Ovary (tissue), 9 donors: ENCODE results near the gene CSE1L. TPM values are rescaled to one million over a fixed set of nuclear protein-coding genes. Genes with fewer than 3 reads are reported as not detected.
A peak's percentile ranks its signal among the peaks of the same experiment; 100 is the strongest.

Experiments used
- DNase-seq, 5 donors: peaks; one replicate each; pipeline ENCODE4 v3.0.0-alpha.2; 2019 to 2020
- H3K27ac ChIP-seq, 2 donors: fragments of 200-600 bp; one replicate each; pipeline versions ENCODE4 v1.5.1 to v1.8.0; 2019 to 2022
- H3K27me3 ChIP-seq: fragments of 200-600 bp; one replicate; pipeline ENCODE4 v1.8.0; 2022
- H3K36me3 ChIP-seq: fragments of 200-600 bp; sonication (generic); one replicate; pipeline ENCODE4 v1.5.1; 2019
- H3K4me1 ChIP-seq: one replicate; pipeline ENCODE4 v1.8.1; 2013; ENCODE audit warnings: mild to moderate bottlenecking, moderate library complexity; ENCODE audit not compliant: insufficient read depth
- H3K4me3 ChIP-seq: fragments of 200-600 bp; sonication (generic); one replicate; pipeline ENCODE4 v1.5.1; 2017
- H3K9me3 ChIP-seq, 2 donors: fragments of 200-600 bp in 1 of 2; sonication (generic) in 1 of 2; one replicate each; pipeline versions ENCODE4 v1.5.1 to v1.8.1; 2013 to 2019; ENCODE audit warnings: mild to moderate bottlenecking in 1 of 2, moderate library complexity in 1 of 2
- EP300 ChIP-seq: sonication (generic); formaldehyde crosslinking; IDR thresholded peaks from one replicate; pipeline ENCODE4 v1.6.1; 2017; ENCODE audit warnings: antibody characterized with exemption
- POLR2A ChIP-seq: fragments of 450-650 bp; IDR thresholded peaks from one replicate; pipeline ENCODE4 v1.6.1; 2017; ENCODE audit warnings: antibody characterized with exemption, mild to moderate bottlenecking, moderate library complexity
- WGBS, 3 donors: extraction: QIAGEN DNeasy Blood & Tissue Kit in 1 of 3; methylation state at CpG; one replicate each; pipeline versions ENCODE4 v1.1.5 to v1.1.7; 2013 to 2017; 5-methylcytosine and 5-hydroxymethylcytosine counted together
- intact Hi-C, 4 donors: fragments of 100-400 bp; cut with DNase I; formaldehyde crosslinking; loops; one replicate each; pipeline versions ENCODE4 v1.11.0 to v1.15.1; 2022 to 2023
- polyA plus RNA-seq, 2 donors: library from polyadenylated mRNA; stranded (reverse); fragments of 200-250 nt in 1 of 2; fragments of 350-450 nt in 1 of 2; fragmentation: Illumina TruSeq in 1 of 2; extraction: RNeasy Lipid Tissue Mini Kit (QIAGEN cat#74804) in 1 of 2; gene quantifications; one replicate each; pipeline ENCODE4 v1.2.3, GENCODE V29; 2013 to 2014
- total RNA-seq, 7 donors: library from RNA; depleted of rRNA in 2 of 7; stranded (reverse); fragments of >200 nt in 2 of 7; fragmentation: NEBNext Ultra II Directional in 3 of 7; extraction: Animal tissue kit (Norgen Biotek cat#: 25700) in 3 of 7; gene quantifications; one replicate each; pipeline versions ENCODE4 v1.1.0 to v1.2.4, GENCODE V29; 2016 to 2023
- TF ChIP-seq, protein P1 (sequence below), 3 donors: fragments of 450-650 bp in 2 of 3; fragments of 200-600 bp in 1 of 3; IDR thresholded peaks; one replicate each; pipeline versions ENCODE4 v1.5.1 to v1.8.0; 2016 to 2022; ENCODE audit warnings: antibody characterized with exemption in 3 of 3, mild to moderate bottlenecking in 1 of 3
- donor health status: DM: no; HTN: no; CAD: no; lungs with moderate emphysema.
- donor health status: DM: no; HTN: no; CAD: no.
- donor health status: Bipolar disorder and iron deficiency.
- donor health status: DM: yes; HTN: yes; CAD: no.
- donor health status: DM: no; HTN: no; CAD: no.
- donor health status: DM: yes; HTN: yes; CAD: no.

Gene CSE1L
- total and polyA plus RNA-seq, 9 donors, result 23.3 to 55.4 (median 43.7) TPM

DNA sequence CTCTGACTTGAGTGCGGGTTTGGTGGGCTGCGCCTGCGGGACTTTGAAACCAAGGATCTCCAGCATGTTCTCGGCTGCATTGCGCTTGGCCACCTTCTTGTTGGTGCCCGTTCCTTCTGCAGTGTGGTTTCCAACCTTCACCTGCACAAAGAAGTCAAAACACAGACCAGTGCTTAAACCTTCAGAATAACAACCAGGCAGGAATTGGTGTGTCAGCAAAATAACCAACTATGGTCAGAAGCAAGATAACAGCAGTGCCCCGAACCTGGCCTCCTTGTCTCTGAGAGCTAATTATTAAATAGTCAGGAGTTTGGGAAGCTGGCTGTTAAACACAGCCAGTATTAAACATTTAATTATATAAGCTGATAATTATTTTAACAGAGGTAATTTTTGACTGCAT lies 73.9 kb downstream of the CSE1L start:
- no peaks in the 10 kb centered on the region for H3K9me3 ChIP-seq
- no peak overlapping the region for H3K4me3 ChIP-seq
- H3K27me3 ChIP-seq, result no peaks in the 10 kb centered on the region
- no peaks in the 10 kb centered on the region for H3K4me1 ChIP-seq
- intact Hi-C loops, result no loop called here
- 87 to 90% (median 89%) methylated on average over 7 of the region's 7 CpGs for WGBS, 3 donors
- no peak for TF ChIP-seq EP300
- TF ChIP-seq, protein P1, sequence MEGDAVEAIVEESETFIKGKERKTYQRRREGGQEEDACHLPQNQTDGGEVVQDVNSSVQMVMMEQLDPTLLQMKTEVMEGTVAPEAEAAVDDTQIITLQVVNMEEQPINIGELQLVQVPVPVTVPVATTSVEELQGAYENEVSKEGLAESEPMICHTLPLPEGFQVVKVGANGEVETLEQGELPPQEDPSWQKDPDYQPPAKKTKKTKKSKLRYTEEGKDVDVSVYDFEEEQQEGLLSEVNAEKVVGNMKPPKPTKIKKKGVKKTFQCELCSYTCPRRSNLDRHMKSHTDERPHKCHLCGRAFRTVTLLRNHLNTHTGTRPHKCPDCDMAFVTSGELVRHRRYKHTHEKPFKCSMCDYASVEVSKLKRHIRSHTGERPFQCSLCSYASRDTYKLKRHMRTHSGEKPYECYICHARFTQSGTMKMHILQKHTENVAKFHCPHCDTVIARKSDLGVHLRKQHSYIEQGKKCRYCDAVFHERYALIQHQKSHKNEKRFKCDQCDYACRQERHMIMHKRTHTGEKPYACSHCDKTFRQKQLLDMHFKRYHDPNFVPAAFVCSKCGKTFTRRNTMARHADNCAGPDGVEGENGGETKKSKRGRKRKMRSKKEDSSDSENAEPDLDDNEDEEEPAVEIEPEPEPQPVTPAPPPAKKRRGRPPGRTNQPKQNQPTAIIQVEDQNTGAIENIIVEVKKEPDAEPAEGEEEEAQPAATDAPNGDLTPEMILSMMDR (IDR thresholded peaks at IDR 0.05), result no peak
- TF ChIP-seq POLR2A, result no peak
- H3K36me3 ChIP-seq, result no peaks in the 10 kb centered on the region
- no peak overlapping the region for H3K27ac ChIP-seq
- no peak for DNase-seq

DNA sequence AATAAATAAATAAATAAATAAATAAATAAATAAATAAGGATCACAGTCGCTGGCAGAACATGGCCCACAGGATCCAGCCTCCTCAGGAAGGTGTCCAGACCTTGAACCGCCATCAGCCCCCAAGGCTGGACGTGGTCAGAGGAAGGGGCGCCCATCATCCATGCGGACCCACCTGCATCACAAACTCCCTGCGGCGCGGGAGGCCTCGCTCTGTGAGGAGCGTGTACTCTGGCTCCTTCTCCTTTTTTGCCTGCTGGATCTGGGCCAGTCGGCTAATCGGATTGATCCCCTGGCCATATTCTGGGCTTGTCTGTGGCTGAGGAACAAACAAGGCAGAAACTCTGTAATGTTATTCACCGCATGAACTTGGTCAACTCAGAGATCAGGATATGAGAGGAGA lies 76.8 kb downstream of the CSE1L start:
- intact Hi-C loops, result no loop called here
- no peaks in the 10 kb centered on the region for H3K9me3 ChIP-seq
- H3K27ac ChIP-seq, result no peak overlapping the region
- no peaks in the 10 kb centered on the region for H3K4me1 ChIP-seq
- no peak overlapping the region for H3K4me3 ChIP-seq
- TF ChIP-seq EP300 (no peak), POLR2A (no peak)
- TF ChIP-seq, protein P1 (IDR thresholded peaks at IDR 0.05), result no peak
- 90 to 96% (median 93%) methylated on average over 13 of the region's 13 CpGs for WGBS, 3 donors
- H3K36me3 ChIP-seq, result no peaks in the 10 kb centered on the region
- H3K27me3 ChIP-seq, result no peaks in the 10 kb centered on the region
- DNase-seq, result no peak

DNA sequence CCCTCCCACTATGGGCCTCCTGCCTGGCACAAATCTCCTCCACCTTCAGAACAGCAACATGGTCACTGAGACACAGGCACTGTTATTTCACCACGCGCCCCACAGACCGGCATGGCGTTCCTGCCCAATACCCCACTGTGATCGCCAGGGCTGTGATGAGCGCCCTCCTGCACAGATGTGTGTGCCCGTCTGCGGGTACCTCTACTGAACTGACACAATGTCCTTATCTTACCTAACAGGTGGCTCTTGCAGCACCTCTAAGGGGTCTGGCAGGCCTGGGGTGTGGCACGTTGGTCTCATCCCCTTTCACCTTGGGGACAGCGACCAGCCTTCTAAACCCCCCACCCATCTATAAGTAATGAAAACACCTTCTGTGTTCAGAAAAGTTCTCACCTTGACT lies 77.9 kb downstream of the CSE1L start:
- TF ChIP-seq, protein P1 (IDR thresholded peaks at IDR 0.05), result no peak
- TF ChIP-seq POLR2A (no peak), EP300 (no peak)
- 96 to 100% (median 97%) methylated on average over 10 of the region's 10 CpGs for WGBS, 3 donors
- intact Hi-C loops, result no loop called here
- Histone ChIP-seq H3K27ac (no peak overlapping the region), H3K27me3 (no peaks in the 10 kb centered on the region), H3K4me1 (no peaks in the 10 kb centered on the region), H3K36me3 (no peaks in the 10 kb centered on the region), H3K9me3 (no peaks in the 10 kb centered on the region), H3K4me3 (no peak overlapping the region)
- DNase-seq, result no peak

DNA sequence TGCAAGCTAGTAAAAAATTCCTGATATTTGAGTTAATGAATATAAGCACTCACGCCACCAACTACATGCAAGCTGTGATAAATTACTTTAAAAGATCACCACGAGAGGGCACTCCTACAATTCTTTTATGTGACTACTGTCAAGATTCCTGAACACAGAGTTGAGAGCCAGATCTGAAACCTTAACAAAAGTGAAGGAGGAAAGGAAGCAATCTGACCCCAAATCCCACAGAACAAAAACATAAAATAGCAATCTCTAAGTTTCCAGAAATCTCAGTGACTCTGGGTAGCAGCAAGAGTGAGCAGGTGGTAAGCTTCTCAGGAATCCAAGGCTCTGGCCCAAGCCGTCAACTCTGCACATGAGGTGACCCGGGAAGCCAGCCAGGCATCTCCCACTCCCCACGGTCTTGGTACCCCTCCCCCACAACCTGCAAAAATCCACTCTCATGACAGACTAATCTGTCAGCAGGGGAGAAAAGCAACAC lies 86.9 kb downstream of the CSE1L start:
- Histone ChIP-seq H3K27me3 (no peaks in the 10 kb centered on the region), H3K36me3 (no peaks in the 10 kb centered on the region), H3K4me3 (no peak overlapping the region), H3K27ac (no peak overlapping the region), H3K4me1 (no peaks in the 10 kb centered on the region), H3K9me3 (no peaks in the 10 kb centered on the region)
- no peak for TF ChIP-seq POLR2A
- TF ChIP-seq, protein P1 (IDR thresholded peaks at IDR 0.05), result peak; percentile 38 to 70 (median 68)
- intact Hi-C loops, result loop anchor here (1.0 to 5.0 kb wide), 3 partner anchors 82 to 85 kb away; partner anchors contain the start of gene DDX27 (in 2 of the 4)
- WGBS, 3 donors, result 10 to 16% (median 13%) methylated on average over 5 of the region's 5 CpGs
- DNase-seq, result peak in 3 of 5 donors; percentile 37 to 46 (median 43)
